Suprapubic skin (tissue), 3 donors: ENCODE results near the gene EPG5.

ENCODE experiments used
- CTCF ChIP-seq, 2 donors: fragments of 200-600 bp in 1 of 2; fragments of 450-650 bp in 1 of 2; sonication (generic) in 1 of 2; IDR thresholded peaks; one replicate each; pipeline ENCODE4 v1.5.1; 2016 to 2019; ENCODE audit warnings: antibody characterized with exemption in 2 of 2, mild to moderate bottlenecking in 1 of 2, moderate library complexity in 1 of 2
- POLR2AphosphoS5 ChIP-seq, 3 donors: sonication (generic); formaldehyde crosslinking; IDR thresholded peaks; one replicate each; pipeline ENCODE4 v1.6.1; 2017; ENCODE audit warnings: antibody characterized with exemption in 3 of 3

- TF ChIP-seq CTCF (IDR thresholded peaks at IDR 0.05) = no peak
- no peak for TF ChIP-seq POLR2AphosphoS5 (IDR thresholded peaks at IDR 0.05)
Observed at GRCh38 chr18:45976974-45977373, 9.8 kb upstream of the EPG5 start.
